ENCODE results near the gene KCNJ2.

GRCh38 chr17:70208825-70209555, 39.7 kb downstream of the KCNJ2 start:
- no peak for TF ChIP-seq EZH2 (IDR thresholded peaks at IDR 0.05)
- TF ChIP-seq POLR2AphosphoS5 (IDR thresholded peaks at IDR 0.05; ENCODE audit: borderline replicate concordance, low read depth, low read length), result no peak
- no peak for TF ChIP-seq FOXP2 (optimal IDR thresholded peaks at IDR 0.05; ENCODE audit: control extremely low read depth, extremely low read length, insufficient read depth)
